Prostate gland (tissue), 2 donors: ENCODE measurements around the gene SLC3A2.

Experiments
- POLR2AphosphoS5 ChIP-seq: sonication (generic); formaldehyde crosslinking; IDR thresholded peaks from one replicate; pipeline ENCODE4 v1.6.1; 2017; ENCODE audit warnings: antibody characterized with exemption
- TF ChIP-seq, protein P1 (sequence below), 4 experiments: fragments of 200-600 bp in 2 of 4; fragments of 450-650 bp in 2 of 4; sonication (generic) in 2 of 4; IDR thresholded peaks; 1 replicate in 3 of 4; 2 replicates in 1 of 4; pipeline ENCODE4 v1.5.1; 2016 to 2019; ENCODE audit warnings: antibody characterized with exemption in 4 of 4, mild to moderate bottlenecking in 2 of 4, moderate library complexity in 2 of 4

DNA sequence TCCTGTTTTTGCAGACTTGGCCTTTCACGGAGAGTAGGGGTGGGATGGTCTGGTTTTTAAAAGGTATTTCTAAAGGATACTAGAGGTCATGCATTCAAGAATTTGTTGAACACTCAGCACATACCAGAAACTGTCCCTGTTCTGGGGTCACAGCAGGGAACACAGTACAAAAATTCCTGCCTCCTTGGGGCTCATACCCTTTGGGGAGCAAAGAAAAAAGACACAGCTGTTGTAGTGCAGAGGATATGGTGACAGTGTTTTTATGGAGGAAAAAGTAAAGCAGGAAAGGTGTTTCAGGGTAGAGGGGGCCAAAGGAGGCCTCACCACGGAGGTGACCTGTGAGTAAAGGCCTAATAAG, 8.4 kb downstream of the SLC3A2 start:
- TF ChIP-seq POLR2AphosphoS5, result no peak
- TF ChIP-seq, protein P1, sequence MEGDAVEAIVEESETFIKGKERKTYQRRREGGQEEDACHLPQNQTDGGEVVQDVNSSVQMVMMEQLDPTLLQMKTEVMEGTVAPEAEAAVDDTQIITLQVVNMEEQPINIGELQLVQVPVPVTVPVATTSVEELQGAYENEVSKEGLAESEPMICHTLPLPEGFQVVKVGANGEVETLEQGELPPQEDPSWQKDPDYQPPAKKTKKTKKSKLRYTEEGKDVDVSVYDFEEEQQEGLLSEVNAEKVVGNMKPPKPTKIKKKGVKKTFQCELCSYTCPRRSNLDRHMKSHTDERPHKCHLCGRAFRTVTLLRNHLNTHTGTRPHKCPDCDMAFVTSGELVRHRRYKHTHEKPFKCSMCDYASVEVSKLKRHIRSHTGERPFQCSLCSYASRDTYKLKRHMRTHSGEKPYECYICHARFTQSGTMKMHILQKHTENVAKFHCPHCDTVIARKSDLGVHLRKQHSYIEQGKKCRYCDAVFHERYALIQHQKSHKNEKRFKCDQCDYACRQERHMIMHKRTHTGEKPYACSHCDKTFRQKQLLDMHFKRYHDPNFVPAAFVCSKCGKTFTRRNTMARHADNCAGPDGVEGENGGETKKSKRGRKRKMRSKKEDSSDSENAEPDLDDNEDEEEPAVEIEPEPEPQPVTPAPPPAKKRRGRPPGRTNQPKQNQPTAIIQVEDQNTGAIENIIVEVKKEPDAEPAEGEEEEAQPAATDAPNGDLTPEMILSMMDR (IDR thresholded peaks at IDR 0.05), result no peak
